HG03097 (cell line): ENCODE data around the gene SCAF11.
"Not testable (repeated sequence)": the region's sequence is repeated elsewhere in the genome, so short reads cannot be mapped to it uniquely, and the experiment has no call there.

Source experiments
- ATAC-seq: cut with Tn5 transposase; IDR thresholded peaks from one replicate; pipeline ENCODE4 v1.9.1; 2021; ENCODE audit not compliant: unreplicated experiment, low FRiP score

The SCAF11 gene

GRCh38 chr12:45990468-45991283, at the start of gene SCAF11:
SCAF11 (minus strand) TSS chr12:45990574; CDS start chr12:45964167, 26,407 bp downstream.
- peak; percentile 72 for ATAC-seq

GRCh38 chr12:46037066-46037465, 46.7 kb upstream of the SCAF11 start:
- ATAC-seq: not testable (repeated sequence)

- no peak for ATAC-seq
Measured at GRCh38 chr12:46027172-46027571, 36.8 kb upstream of the SCAF11 start.

GRCh38 chr12:46024099-46024498, 33.7 kb upstream of the SCAF11 start:
- ATAC-seq: no peak

GRCh38 chr12:46020768-46021167, 30.4 kb upstream of the SCAF11 start:
- no peak for ATAC-seq

GRCh38 chr12:46018712-46019111, 28.3 kb upstream of the SCAF11 start:
- not testable (repeated sequence) for ATAC-seq

GRCh38 chr12:46017866-46018375, 27.5 kb upstream of the SCAF11 start:
- not testable (repeated sequence) for ATAC-seq

- ATAC-seq: no peak
Measured at GRCh38 chr12:46005823-46006222, 15.4 kb upstream of the SCAF11 start.

GRCh38 chr12:46005151-46005797, 14.9 kb upstream of the SCAF11 start:
- ATAC-seq: no peak

GRCh38 chr12:46004715-46005114, 14.3 kb upstream of the SCAF11 start:
- ATAC-seq: no peak

- not testable (repeated sequence) for ATAC-seq
Measured at GRCh38 chr12:46000076-46000475, 9.7 kb upstream of the SCAF11 start.

- ATAC-seq: no peak
Measured at GRCh38 chr12:45994736-45995135, 4.4 kb upstream of the SCAF11 start.

GRCh38 chr12:45991284-45992249, 1.2 kb upstream of the SCAF11 start:
- peak; percentile 24 for ATAC-seq

GRCh38 chr12:45989721-45990467, 480 bp downstream of the SCAF11 start:
- ATAC-seq: peak; percentile 11

- ATAC-seq: no peak
Measured at GRCh38 chr12:45989287-45989686, 1.1 kb downstream of the SCAF11 start.

- ATAC-seq: no peak
Measured at GRCh38 chr12:45988264-45988663, 2.1 kb downstream of the SCAF11 start.

- no peak for ATAC-seq
Measured at GRCh38 chr12:45987340-45987727, 3.0 kb downstream of the SCAF11 start.

- ATAC-seq: no peak
Measured at GRCh38 chr12:45986641-45987339, 3.6 kb downstream of the SCAF11 start.

GRCh38 chr12:45981075-45981837, 9.1 kb downstream of the SCAF11 start:
- no peak for ATAC-seq
